Muscle of back (tissue), 11 donors: ENCODE measurements around the gene RASD2. TPM values are rescaled to one million over a fixed set of nuclear protein-coding genes. Genes with fewer than 3 reads are reported as not detected.

Source experiments
- DNase-seq, 3 donors: peaks; one replicate each; pipeline versions ENCODE4 v3.0.0 to v3.0.0-alpha.2; 2013
- polyA plus RNA-seq, 10 donors: library from polyadenylated mRNA; unstranded; fragments of 120-200 nt; gene quantifications; one replicate each; pipeline ENCODE4 v1.2.1, GENCODE V29; 2013; ENCODE audit not compliant: insufficient read length in 10 of 10

The RASD2 gene
- polyA plus RNA-seq, 10 donors = 7.6 to 17.1 (median 15.4) TPM

GRCh38 chr22:35600476-35600875 is 59.8 kb downstream of the RASD2 start:
- DNase-seq = no peak

GRCh38 chr22:35601013-35601580 is 60.5 kb downstream of the RASD2 start:
- no peak for DNase-seq

- DNase-seq = no peak
Observed at GRCh38 chr22:35601743-35602615, 61.3 kb downstream of the RASD2 start.

Other genes starting within 250 kb of the RASD2 start
- gene TOM1, start 240.9 kb upstream of the RASD2 start, polyA plus RNA-seq = 10 to 100 TPM; 24.1 to 32.3 (median 30.0) TPM
- 10 to 100 TPM; 12.1 to 32.2 (median 17.1) TPM for gene HMOX1, start 159.7 kb upstream of the RASD2 start, polyA plus RNA-seq
- 10 to 100 TPM; 24.0 to 52.3 (median 31.3) TPM for gene MCM5, start 140.7 kb upstream of the RASD2 start, polyA plus RNA-seq
- gene MB, start 76.5 kb downstream of the RASD2 start, polyA plus RNA-seq = 100 to 1,000 TPM; 190 to 359 (median 242) TPM
- gene APOL6, start 107.6 kb downstream of the RASD2 start, polyA plus RNA-seq = 1 to 10 TPM in 9 of 10 donors, under 1 TPM in 1; 0.98 to 3.0 (median 2.0) TPM
- gene APOL5, start 177.0 kb downstream of the RASD2 start, polyA plus RNA-seq = 1 to 10 TPM in 9 of 10 donors, under 1 TPM in 1; 0.83 to 1.9 (median 1.3) TPM